Suprapubic skin (tissue), 4 donors: ENCODE data around the gene PTPN1. TPM values are rescaled to one million over a fixed set of nuclear protein-coding genes. Genes with fewer than 3 reads are reported as not detected.
A peak's percentile ranks its signal among the peaks of the same experiment; 100 is the strongest.

Source experiments
- DNase-seq, 2 donors: peaks; one replicate each; pipeline ENCODE4 v3.0.0-alpha.2; 2019; ENCODE audit warnings: low spot score in 2 of 2
- H3K27ac ChIP-seq: fragments of 200-600 bp; sonication (generic); one replicate; pipeline ENCODE4 v1.5.1; 2019
- H3K27me3 ChIP-seq: fragments of 200-600 bp; sonication (generic); one replicate; pipeline ENCODE4 v1.5.1; 2019
- H3K36me3 ChIP-seq: fragments of 200-600 bp; sonication (generic); one replicate; pipeline ENCODE4 v1.5.1; 2019
- H3K4me1 ChIP-seq: fragments of 200-600 bp; sonication (generic); one replicate; pipeline ENCODE4 v1.5.1; 2019
- H3K4me3 ChIP-seq: fragments of 200-600 bp; sonication (generic); one replicate; pipeline ENCODE4 v1.5.1; 2019; ENCODE audit warnings: mild to moderate bottlenecking
- H3K9me3 ChIP-seq: fragments of 200-600 bp; sonication (generic); one replicate; pipeline ENCODE4 v1.5.1; 2019
- CTCF ChIP-seq, 2 donors: fragments of 200-600 bp in 1 of 2; fragments of 450-650 bp in 1 of 2; sonication (generic) in 1 of 2; IDR thresholded peaks; one replicate each; pipeline ENCODE4 v1.5.1; 2016 to 2019; ENCODE audit warnings: antibody characterized with exemption in 2 of 2, mild to moderate bottlenecking in 1 of 2, moderate library complexity in 1 of 2
- EP300 ChIP-seq: sonication (generic); formaldehyde crosslinking; IDR thresholded peaks from one replicate; pipeline ENCODE4 v1.6.1; 2017; ENCODE audit warnings: antibody characterized with exemption
- POLR2A ChIP-seq, 2 donors: fragments of 450-650 bp; IDR thresholded peaks; one replicate each; pipeline ENCODE4 v1.6.1; 2017; ENCODE audit warnings: antibody characterized with exemption in 2 of 2, mild to moderate bottlenecking in 2 of 2, moderate library complexity in 2 of 2
- POLR2AphosphoS5 ChIP-seq, 3 donors: sonication (generic); formaldehyde crosslinking; IDR thresholded peaks; one replicate each; pipeline ENCODE4 v1.6.1; 2017; ENCODE audit warnings: antibody characterized with exemption in 3 of 3
- WGBS: methylation state at CpG from one replicate; pipeline ENCODE4 v1.1.5; 2018; 5-methylcytosine and 5-hydroxymethylcytosine counted together
- total RNA-seq, 4 donors: library from RNA; depleted of rRNA; stranded (reverse); fragments of >200 nt; gene quantifications; one replicate each; pipeline ENCODE4 v1.1.0, GENCODE V29; 2016

Gene PTPN1
- total RNA-seq, 4 donors from 2014 or later, result 33.4 to 40.9 (median 36.2) TPM

DNA sequence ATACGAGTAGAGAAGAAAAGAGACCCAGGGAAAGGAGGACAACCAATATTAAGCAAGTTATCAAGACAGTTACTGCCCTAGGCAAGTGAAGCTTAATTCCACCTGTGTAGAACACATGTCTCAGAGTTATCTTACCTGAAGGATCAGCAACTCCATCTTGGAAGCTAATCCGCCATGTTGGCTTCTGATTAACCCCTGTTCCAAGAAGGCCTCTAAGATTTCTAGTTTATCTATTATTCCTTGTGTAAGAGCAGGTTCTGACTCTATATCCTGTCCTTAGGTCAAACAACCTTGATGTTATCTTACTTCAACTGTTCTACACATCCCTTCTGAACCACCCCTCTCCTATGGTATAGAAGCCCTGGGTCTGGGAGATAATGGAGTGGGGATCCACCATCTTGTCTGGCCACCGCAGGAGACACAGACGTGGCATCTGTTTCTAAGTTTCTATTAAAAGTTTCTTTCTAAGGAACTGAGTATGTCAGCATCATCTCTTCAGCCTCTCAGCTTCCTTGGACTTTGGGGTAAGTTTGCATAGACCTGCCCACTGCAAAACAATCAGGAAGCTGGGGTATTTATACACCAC lies 27.7 kb upstream of the PTPN1 start:
- no peak overlapping the region for H3K27ac ChIP-seq

DNA sequence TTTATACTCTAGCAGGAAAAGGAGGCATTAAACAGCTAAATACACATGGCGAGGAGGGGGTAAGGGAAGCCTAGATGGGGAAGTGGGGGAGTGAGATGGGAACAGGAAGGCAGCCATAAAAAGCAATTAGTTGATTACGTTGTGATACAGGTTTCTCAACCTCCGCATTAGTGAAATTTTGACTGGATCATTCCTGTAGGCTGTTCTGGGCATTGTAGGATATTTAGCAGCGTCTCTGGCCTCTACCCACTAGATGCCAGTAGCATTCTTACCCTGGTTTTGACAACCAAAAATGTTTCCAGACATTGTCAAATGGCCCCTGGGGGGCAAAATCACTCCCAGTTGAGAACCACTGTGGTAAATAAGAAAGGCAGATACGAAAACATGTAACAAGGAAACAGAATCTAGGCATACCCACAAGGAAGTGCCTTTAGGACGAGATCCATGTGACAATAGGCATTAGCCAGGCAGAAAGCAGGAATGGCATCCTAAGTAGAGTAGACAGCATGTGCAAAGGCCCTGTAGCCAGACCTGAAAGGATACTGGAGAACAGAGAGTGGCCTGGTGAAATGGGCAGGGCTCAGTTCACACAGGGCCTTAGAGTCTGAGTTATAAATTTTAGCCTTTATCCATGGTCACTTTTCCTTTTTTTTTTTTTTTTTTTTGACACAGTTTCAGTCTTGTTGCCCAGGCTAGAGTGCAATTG lies 25.8 kb upstream of the PTPN1 start:
- H3K4me3 ChIP-seq, result peak overlapping the region; percentile 55
- H3K9me3 ChIP-seq, result no peaks in the 10 kb centered on the region
- H3K36me3 ChIP-seq, result no peaks in the 10 kb centered on the region
- 51% methylated on average over 6 of the region's 6 CpGs for WGBS
- no peak for DNase-seq
- H3K4me1 ChIP-seq, result peaks cover 14% of the 10 kb centered on the region
- H3K27me3 ChIP-seq, result no peaks in the 10 kb centered on the region
- peak overlapping the region; percentile 74 for H3K27ac ChIP-seq
- TF ChIP-seq EP300 (no peak), POLR2AphosphoS5 (IDR thresholded peaks at IDR 0.05) (no peak), POLR2A (IDR thresholded peaks at IDR 0.05) (no peak), CTCF (IDR thresholded peaks at IDR 0.05) (no peak)

More for the DNA sequence above, 27.7 kb upstream of the PTPN1 start:
- TF ChIP-seq CTCF (IDR thresholded peaks at IDR 0.05), result no peak
- TF ChIP-seq EP300, result no peak
- TF ChIP-seq POLR2AphosphoS5 (IDR thresholded peaks at IDR 0.05), result no peak
- Histone ChIP-seq H3K4me3 (no peak overlapping the region), H3K36me3 (no peaks in the 10 kb centered on the region), H3K27me3 (no peaks in the 10 kb centered on the region), H3K9me3 (no peaks in the 10 kb centered on the region), H3K4me1 (peaks cover 18% of the 10 kb centered on the region)
- DNase-seq, result no peak
- WGBS, result 93% methylated on average over 4 of the region's 4 CpGs

DNA sequence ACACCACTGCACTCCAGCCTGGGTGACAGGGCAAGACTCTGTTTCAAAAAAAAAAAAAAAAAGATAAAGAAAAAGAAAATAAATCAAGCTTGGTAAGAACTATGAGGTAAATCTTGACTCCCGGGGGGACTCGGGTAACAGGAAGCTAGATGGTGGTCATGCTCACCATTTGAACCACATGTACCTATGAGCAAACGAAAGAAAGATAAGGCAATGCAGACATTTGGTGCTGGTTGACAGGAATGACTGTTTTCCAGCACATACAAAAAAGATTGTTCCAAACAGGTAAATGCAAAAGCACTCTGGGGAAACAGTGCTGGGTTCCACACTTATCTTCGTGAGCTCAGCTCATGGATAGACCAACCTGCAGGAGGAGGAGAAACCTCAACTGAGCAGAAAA lies 22.8 kb upstream of the PTPN1 start:
- Histone ChIP-seq H3K4me1 (peaks cover 15% of the 10 kb centered on the region), H3K9me3 (no peaks in the 10 kb centered on the region), H3K4me3 (no peak overlapping the region), H3K27me3 (no peaks in the 10 kb centered on the region), H3K27ac (no peak overlapping the region), H3K36me3 (no peaks in the 10 kb centered on the region)
- DNase-seq, result no peak
- WGBS, result 72% methylated on average over 4 of the region's 4 CpGs
- TF ChIP-seq CTCF (IDR thresholded peaks at IDR 0.05), result no peak
- no peak for TF ChIP-seq EP300
- no peak for TF ChIP-seq POLR2A (IDR thresholded peaks at IDR 0.05)
- TF ChIP-seq POLR2AphosphoS5 (IDR thresholded peaks at IDR 0.05), result no peak

- Histone ChIP-seq H3K4me3 (no peak overlapping the region), H3K4me1 (peaks cover 21% of the 10 kb centered on the region), H3K9me3 (no peaks in the 10 kb centered on the region), H3K36me3 (no peaks in the 10 kb centered on the region), H3K27me3 (no peaks in the 10 kb centered on the region), H3K27ac (no peak overlapping the region)
- TF ChIP-seq EP300 (no peak), POLR2AphosphoS5 (IDR thresholded peaks at IDR 0.05) (no peak), CTCF (IDR thresholded peaks at IDR 0.05) (no peak), POLR2A (IDR thresholded peaks at IDR 0.05) (no peak)
- WGBS, result 83% methylated on average over 10 of the region's 10 CpGs
- DNase-seq, result no peak
These were observed 21.9 kb upstream of the PTPN1 start for GRCh38 chr20:50488236-50488806.

DNA sequence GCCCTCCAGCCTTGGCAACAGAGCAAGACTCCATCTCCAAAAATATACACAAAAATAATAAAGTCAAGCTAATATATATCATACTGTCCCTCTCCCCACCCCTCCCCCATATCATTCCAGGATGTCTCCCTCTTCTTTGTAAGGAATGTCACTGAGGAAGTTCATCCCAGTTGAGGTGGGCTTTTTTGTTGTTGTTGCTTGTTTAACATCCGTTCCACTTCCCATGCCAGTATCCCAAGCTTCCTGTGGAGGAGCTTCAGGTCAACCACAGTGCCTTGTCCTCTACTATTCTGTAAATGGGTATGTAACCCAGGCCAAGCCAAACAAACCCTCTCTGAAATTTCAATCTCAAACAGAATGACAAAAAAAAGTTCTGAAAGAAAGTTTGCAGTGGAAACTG lies 19.0 kb upstream of the PTPN1 start:
- TF ChIP-seq CTCF (IDR thresholded peaks at IDR 0.05), result no peak
- no peaks in the 10 kb centered on the region for H3K27me3 ChIP-seq
- peaks cover 12% of the 10 kb centered on the region for H3K4me1 ChIP-seq
- H3K27ac ChIP-seq, result no peak overlapping the region
- no peaks in the 10 kb centered on the region for H3K36me3 ChIP-seq
- 75% methylated on average over 1 of the region's 1 CpG for WGBS
- no peaks in the 10 kb centered on the region for H3K9me3 ChIP-seq
- no peak overlapping the region for H3K4me3 ChIP-seq
- DNase-seq, result no peak
